Hypothalamus (tissue), 51 donors: ENCODE results near the gene EPDR1.

Experiments used
- DNase-seq, 51 donors: peaks; one replicate each; lab custom pipeline; 2025; lab: John Stamatoyannopoulos, UW

EPDR1 gene

GRCh38 chr7:37920305-37920848 lies at the start of gene EPDR1:
Gene EPDR1 (plus strand): TSS chr7:37920640. CDS start chr7:37920940, 300 bp downstream.
- peak in 46 of 51 donors; percentile 14 to 82 (median 54) for DNase-seq

DNA sequence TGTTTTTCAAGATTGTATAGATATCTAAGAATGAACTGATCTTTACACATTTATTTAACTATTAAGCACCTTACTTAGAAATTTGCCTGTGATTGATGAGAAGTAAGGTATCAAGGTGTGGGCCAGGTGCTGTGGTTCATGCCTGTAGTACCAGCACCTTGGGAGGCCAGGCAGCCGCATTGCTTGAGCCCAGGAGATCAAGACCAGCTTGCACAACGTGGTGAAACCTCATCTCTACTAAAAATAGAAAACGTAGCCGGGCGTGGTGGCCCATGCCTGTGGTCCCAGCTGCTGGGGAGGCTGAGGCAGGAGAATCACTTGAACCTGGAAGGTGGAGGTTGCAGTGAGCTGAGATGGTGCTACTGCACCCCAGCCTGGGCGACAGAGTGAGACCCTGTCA lies 38.4 kb upstream of the EPDR1 start:
- DNase-seq, result no peak

- DNase-seq, result no peak
Observed at GRCh38 chr7:37893359-37893758, 27.1 kb upstream of the EPDR1 start.

DNA sequence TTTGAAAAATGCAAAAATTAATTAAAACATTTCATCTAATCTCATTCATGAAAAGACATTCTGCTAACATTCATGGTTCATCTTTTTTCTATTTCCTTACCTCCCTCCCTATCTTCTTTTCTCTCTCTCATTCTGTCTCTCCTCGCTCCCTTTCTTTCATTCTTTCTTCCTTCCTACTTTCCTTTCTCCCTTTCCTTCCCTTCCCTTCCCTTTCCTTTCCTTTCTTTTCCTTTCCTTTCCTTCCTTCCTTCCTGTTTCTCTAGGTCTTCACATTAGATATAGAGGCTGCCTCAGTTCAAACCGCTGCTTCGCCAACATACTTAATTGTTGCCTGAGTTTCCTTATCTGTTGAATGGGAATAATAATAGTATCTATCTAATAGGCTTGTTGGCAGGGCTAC lies 25.8 kb upstream of the EPDR1 start:
- DNase-seq, result no peak

GRCh38 chr7:37899712-37900247 lies 20.7 kb upstream of the EPDR1 start:
- no peak for DNase-seq

GRCh38 chr7:37901236-37901827 lies 19.1 kb upstream of the EPDR1 start:
- peak in 2 of 51 donors; percentile 11 to 24 for DNase-seq

- no peak for DNase-seq
Observed at GRCh38 chr7:37901890-37902524, 18.4 kb upstream of the EPDR1 start.

- no peak for DNase-seq
Observed at GRCh38 chr7:37908221-37908788, 12.1 kb upstream of the EPDR1 start.

DNA sequence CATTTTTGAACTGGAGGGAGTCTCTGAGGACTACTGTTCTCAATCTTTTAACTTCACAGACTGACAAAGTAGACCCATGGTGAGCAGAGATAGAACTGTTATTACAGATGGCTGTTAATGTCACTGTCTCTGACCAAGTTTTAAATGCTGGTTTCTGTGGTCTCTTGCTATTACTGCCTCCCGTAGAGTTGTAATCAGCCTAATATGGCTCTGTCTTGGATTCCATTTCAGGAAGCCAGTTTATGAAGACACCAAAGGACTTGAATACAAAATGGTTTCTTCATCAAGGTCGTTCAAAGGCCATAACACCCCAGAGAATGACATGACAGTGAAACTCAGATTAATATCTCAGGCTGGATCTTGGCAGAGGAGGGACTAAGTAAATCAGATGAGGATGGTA lies 7.7 kb upstream of the EPDR1 start:
- no peak for DNase-seq

- no peak for DNase-seq
Observed at GRCh38 chr7:37915438-37915837, 5.0 kb upstream of the EPDR1 start.

DNA sequence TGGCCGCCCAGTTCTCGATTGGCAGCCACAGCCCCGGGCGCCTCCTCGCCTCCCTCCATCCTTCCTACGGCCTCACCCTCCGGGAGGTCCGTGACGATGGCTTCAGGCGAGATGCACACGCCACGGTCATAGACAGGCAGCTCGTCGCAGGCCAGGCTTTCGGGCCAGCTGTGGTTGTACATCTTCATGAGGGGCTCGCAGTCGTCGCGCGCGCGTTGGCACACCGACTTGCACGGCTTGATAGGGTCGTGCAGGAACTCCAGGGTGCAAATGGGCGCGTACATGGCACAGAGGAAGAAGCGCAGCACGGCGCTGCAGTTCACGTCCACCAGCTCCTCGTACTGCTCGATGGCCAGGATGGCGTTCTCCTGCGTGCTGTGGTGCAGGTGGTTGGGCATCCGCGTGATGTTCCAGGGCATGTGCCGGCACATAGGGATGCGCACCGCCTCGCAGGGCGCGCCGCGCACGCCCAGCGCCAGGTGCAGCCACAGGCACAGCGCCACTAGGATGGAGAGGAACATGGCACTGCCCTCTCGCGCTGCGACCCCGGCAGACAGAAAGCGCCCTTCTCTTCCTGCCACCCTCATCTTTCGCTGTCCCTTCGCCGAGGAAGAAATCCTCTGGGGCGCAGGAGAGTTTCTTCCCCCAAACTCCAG lies 4.3 kb upstream of the EPDR1 start:
- DNase-seq, result peak in 19 of 51 donors; percentile 4 to 61 (median 37)

DNA sequence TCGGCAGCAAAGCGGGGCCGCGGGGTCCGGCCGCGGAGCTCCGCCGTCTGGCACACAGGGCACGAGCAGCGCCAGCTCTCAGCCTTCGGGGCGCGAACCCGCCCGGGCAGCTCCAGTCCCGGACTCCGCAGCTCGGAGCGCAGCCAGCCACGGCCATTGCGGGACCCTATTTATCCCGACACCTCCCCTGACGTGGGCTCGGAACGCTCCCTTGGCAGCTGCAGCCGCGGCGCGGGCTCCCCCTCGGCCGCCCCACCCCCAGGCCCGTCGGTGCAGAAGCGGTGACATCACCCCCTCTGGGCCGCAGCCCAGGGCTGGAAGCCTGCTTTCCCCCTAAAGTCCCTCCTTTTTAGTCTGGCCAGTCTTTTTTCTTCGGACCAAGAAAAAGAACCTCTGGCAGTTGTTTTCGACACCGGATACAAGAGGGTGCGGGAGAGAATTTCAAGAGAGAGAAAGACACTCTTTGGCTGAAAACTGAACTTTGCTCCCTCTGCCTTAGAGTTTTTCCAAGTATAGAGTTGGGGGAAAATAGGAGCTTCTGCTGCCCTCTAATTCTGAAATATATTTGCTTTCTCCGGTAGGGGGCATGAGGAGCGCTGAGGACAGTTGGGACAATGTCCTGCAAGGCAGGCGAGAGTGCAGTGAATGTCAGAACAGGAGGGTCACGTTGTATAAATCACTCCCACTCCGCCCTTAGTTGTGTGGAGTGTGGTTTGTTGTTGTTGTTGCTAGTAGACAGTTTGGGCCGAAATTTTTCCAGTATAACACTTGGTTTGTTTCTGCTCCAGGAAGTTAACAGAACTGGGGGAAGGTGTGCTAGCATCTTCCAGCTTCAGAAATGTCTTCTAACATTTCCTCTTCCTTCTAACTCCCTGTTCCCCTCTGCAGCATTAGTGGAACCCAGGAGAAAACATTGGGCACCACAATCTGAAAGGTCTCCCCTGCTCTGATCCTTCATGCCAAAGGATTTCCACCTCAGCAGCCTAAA lies 3.5 kb upstream of the EPDR1 start, which contains the start of gene SFRP4:
Gene SFRP4 (minus strand): TSS at position 145 of the 988 bp plus-strand sequence. CDS start 280 bp downstream, outside the sequence.
- DNase-seq, result peak in 44 of 51 donors; percentile 6 to 76 (median 44)

GRCh38 chr7:37918526-37918925 lies 1.9 kb upstream of the EPDR1 start:
- DNase-seq, result no peak

- DNase-seq, result peak in 30 of 51 donors; percentile 12 to 73 (median 36)
Observed at GRCh38 chr7:37920849-37921805, 687 bp downstream of the EPDR1 start.

DNA sequence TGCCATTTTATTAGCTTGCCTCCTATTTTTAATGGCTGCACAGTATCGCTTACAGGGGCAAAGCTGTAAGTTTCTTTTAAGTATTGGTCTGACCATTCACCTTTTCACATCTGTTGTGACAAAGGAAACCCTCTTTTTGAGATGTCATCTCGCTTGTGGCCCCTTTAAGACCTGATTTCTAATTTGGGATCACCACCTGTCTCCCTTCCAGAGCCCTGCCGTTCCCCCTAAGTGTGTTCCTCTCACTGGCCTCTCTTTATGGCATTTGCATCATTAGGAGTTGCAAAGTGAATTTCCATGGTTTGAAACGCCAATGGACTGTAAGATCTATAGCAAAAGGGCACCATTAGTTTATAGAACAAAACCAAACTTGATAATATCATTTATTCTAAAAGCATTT lies 1.4 kb downstream of the EPDR1 start:
- no peak for DNase-seq

DNA sequence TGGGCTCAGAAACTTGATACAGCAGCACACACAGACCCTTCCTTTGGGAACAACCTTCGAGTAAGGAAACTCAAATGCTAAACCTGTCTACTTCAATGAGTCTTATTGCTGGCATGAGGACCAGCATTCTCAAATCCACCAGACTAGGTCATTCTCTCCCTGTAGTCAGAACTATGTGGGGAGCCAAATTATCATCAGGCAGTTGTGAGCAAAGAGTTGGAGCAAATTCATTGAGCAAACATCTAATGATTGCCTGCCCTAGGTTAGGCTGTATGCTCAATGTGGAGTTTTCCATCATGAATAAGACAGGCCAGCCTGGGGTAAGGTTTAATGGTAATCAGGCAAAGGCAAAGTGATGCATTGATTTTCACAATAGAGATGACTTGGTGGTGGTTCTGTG lies 3.6 kb downstream of the EPDR1 start:
- no peak for DNase-seq

- no peak for DNase-seq
Observed at GRCh38 chr7:37924491-37925041, 4.1 kb downstream of the EPDR1 start.

DNA sequence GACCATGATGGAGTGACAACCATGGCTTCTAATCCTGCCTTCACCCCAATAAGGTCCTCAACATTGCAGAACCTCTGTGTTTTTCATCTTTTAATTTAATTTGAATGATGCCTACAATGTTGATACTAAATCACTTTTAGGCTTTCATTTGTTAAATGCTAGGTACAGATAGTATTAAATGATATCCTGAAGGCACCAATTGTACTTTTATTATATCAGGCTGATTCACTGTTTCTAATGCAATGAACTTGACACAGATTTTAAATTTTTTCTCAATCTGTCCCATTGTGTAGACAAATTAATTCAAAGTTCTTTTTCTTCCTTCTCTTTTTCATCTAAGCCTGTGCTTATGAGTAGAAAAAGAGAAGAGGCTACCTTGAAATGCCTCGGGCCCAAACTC lies 5.2 kb downstream of the EPDR1 start:
- no peak for DNase-seq
